NCI-H2107 (cell line): Measurements from ENCODE around the gene EDC3.
"Not testable (repeated sequence)": the region's sequence is repeated elsewhere in the genome, so short reads cannot be mapped to it uniquely, and the experiment has no call there.

Experiments
- DNase-seq: peaks from one replicate; lab custom pipeline; 2025; lab: John Stamatoyannopoulos, UW

EDC3 gene

GRCh38 chr15:74695597-74696397 is at the start of gene EDC3:
EDC3 (minus strand) TSS chr15:74696024; CDS start chr15:74675124, 20,900 bp downstream.
- DNase-seq = peak; percentile 65

DNA sequence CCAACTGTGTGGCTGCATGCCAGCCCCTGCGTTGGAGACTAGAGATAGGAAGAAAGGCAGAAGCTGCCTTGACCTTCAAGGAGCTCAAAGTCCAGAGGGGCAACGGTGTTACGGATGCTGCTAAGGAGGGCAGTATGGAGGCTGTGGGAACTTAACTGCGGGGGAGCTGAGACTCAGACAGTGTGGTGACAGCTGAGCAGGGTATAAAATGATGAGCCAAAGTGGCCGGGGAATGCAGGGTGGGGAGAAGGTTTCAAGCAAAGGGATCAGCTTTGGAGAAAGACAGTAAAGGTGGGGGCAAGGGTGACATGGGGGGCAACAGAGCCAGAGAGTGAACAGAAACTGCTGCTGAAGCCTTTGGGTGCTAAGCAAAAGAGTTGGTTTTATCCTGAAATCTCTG is 46.6 kb upstream of the EDC3 start:
- DNase-seq = no peak

DNA sequence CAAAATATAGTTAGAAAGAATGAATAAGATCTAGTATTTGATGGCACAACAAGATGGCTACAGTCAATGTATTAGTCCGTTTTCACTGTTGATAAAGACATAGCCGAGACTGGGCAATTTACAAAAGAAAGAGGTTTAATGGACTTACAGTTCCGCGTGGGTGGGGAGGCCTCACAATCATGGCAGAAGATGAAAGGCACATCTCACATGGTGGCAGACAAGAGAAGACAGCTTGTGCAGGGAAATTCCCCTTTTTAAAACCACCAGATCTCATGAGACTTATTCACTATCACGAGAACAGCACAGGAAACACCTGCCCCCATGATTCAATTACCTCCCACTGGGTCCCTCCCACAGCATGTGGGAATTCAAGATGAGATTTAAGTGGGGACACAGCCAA is 42.4 kb upstream of the EDC3 start:
- DNase-seq = not testable (repeated sequence)

DNA sequence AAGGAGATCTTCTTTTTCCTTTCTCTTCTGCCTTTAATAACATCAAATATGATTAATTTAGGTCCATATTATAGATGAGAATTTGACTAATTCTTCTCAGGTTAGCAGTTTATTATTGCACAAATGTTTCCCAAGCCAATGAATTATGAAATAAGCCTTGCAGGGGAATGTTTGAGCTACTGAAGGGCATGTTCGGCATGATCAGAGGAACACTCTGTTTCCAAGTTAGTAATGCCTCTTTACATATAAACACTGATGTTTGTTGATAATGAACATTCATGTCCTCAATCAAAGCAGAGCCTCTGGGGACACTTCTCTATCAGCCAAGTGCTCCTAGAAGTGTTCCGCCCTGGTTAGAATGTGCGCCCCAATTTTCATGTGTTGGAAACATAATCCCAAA is 39.5 kb upstream of the EDC3 start:
- no peak for DNase-seq

GRCh38 chr15:74733269-74733668 is 37.4 kb upstream of the EDC3 start:
- DNase-seq = no peak

GRCh38 chr15:74732846-74733245 is 37.0 kb upstream of the EDC3 start:
- DNase-seq = no peak

DNA sequence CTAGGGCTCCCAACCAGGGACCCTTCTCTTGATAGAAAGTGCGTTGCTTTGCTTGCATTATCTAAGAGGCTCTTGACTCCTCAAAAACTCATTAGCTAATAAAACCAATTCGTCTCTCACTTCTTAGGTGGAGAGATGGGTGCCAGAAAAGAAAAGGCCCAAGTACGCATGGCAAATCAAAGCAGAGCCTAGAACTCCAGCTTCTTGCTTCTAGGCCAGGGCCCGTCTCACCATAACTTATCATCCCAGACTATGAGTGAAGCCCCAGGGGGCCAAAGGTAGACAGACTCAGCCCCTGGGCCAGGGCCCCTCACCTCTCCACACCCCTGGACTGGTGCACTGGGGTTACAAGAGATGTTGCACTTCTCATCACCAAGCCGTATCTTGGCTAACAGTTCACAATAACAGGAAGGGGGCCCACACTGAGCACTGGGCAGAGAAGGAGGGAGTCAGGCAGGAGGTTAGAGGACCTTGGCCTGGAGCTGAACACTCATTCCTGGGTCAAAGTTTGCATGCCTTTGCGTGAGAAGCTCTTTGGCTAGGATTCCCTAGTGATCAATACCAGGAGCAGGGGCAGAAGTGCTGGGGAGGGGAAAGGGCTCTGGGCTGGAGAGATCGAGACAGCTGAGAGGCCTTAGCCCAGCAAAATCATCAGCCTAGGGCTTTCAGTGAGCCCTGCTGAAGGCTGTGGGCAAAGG is 34.9 kb upstream of the EDC3 start:
- DNase-seq = no peak

DNA sequence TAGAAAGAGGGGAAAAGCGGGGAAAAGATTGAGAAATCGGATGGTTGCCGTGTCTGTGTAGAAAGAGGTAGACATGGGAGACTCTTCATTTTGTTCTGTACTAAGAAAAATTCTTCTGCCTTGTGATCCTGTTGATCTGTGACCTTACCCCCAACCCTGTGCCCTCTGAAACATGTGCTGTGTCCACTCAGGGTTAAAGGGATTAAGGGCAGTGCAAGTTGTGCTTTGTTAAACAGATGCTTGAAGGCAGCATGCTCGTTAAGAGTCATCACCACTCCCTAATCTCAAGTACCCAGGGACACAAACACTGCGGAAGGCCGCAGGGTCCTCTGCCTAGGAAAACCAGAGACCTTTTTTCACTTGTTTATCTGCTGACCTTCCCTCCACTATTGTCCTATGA is 33.5 kb upstream of the EDC3 start:
- DNase-seq = not testable (repeated sequence)

- DNase-seq = not testable (repeated sequence)
Observed at GRCh38 chr15:74728699-74729098, 32.9 kb upstream of the EDC3 start.

- DNase-seq = no peak
Observed at GRCh38 chr15:74727727-74728126, 31.9 kb upstream of the EDC3 start.

- no peak for DNase-seq
Observed at GRCh38 chr15:74726774-74727164, 30.9 kb upstream of the EDC3 start.

DNA sequence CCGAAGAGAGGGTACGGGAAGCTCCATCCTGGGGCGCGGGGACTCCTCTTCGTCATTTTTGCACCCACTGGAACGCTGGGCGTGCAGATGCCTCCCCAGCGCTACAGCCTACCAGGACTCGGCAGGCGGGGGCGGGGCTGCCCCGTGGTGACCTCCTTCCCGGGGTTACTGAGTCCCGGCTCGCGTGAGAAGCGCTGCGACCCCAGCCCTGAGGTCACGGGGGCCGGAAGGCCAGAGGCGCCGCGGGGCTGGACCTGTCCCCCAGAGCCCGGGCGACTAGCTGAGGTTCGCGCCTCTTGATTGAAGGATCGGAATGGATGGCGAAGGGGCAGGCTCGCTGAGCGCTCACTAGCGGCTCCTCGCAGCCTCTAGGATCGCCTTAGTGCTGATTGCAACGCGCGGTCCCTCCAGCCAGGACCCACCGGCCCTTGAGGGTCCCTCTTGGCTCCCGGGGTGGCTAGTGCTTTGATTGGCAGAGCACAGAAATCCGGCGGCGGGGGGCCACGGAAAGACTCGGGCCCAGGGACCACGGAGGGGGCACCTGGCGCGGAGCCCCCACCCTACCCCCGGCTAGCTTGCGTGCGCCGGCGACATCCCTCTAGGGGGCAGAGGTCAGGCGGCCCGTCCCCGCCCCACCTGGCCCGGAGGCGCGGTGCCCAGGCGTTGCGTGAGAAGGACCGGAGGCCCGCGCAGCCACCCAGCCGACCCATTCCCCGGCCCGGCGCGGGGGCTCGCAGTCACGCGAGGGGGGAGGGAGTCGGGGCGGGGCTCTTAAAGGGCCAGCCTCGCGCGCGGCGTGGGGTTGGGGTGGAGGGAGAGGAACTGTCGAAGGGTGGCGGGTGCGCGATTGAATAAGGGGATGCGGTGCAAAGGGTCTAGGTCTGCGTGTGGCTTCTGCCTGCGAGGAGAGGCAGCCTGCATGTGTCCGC is 30.3 kb upstream of the EDC3 start:
- DNase-seq = no peak

GRCh38 chr15:74725225-74725774 is 29.5 kb upstream of the EDC3 start, which contains the start of gene CYP1A1:
CYP1A1 (minus strand) TSS chr15:74725528; CDS start chr15:74723097, 2,431 bp downstream.
- no peak for DNase-seq

DNA sequence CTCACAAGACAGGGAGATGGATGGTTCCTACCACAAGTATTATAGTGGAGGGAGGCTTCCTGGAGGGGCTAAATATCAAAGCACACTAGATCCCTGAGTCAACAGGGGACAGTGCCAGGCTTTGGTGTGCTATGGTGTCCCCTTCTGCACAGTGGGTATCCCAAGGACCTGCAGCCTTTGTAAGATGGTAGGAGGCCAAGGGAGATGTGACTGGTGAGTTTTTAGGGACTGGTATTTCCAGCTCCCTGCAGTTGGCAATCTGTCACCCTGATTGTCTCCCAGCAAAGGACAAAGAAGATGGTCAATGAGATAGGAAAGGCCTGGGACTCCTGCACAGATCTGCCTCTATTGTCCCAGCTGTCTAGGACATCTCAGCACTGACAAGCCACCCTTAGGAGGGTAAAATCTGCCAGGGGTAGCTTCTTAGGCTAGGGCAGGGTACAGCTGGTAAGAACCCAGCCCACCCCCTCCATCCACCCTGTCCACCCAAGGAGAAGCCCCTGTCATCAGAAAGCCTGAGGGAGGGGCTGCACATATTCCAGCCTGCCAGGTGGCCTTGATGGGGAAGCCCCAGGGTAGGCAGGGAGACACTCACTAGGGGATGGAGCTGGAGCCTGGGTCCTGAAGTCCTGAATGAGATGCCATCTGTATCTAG is 28.9 kb upstream of the EDC3 start:
- DNase-seq = no peak

- DNase-seq = no peak
Observed at GRCh38 chr15:74723754-74724334, 28.0 kb upstream of the EDC3 start.

GRCh38 chr15:74723187-74723586 is 27.4 kb upstream of the EDC3 start:
- no peak for DNase-seq

DNA sequence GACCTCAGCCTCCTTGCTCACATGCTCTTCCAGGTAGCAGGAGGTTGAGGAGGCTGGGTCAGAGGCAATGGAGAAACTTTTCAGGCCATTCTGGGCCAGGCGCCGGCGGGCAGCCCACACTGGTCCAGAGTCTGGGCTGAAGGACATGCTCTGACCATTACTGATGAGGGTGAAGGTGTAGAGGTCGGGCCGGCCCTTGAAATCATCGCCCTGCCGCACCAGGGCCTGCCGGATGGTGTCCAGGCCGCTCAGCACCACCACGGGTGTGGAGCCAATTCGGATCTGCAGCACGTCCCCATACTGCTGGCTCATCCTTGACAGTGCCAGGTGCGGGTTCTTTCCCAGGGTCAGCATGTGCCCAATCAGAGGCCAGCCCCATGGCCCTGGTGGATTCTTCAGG is 26.8 kb upstream of the EDC3 start:
- no peak for DNase-seq

- DNase-seq = no peak
Observed at GRCh38 chr15:74716651-74717050, 20.8 kb upstream of the EDC3 start.

GRCh38 chr15:74712311-74712710 is 16.5 kb upstream of the EDC3 start:
- DNase-seq = no peak

GRCh38 chr15:74710319-74711094 is 14.7 kb upstream of the EDC3 start:
- no peak for DNase-seq
